ENCODE results near the gene LARP4. TPM values are rescaled to one million over a fixed set of nuclear protein-coding genes. Genes with fewer than 3 reads are reported as not detected.
"Not testable (repeated sequence)": the region's sequence is repeated elsewhere in the genome, so short reads cannot be mapped to it uniquely, and the experiment has no call there.

The LARP4 gene
- polyA plus RNA-seq, 6 donors from 2014 or later, result 16.1 to 32.6 (median 20.3) TPM

- Mint-ChIP-seq H3K27ac (peak overlapping the region in 5 of 6 donors; percentile 7 to 93 (median 92)), H3K4me1 (peaks cover 47 to 74% (median 62%) of the 10 kb centered on the region in 3 donors), H3K4me3 (peak overlapping the region in 7 of 8 donors; percentile 54 to 99 (median 95)), H3K36me3 (no peaks in the 10 kb centered on the region), H3K9me3 (no peaks in the 10 kb centered on the region), H3K27me3 (no peaks in the 10 kb centered on the region)
- DNase-seq (no peak), ATAC-seq (ENCODE audit: low read depth in 2 of 2) (no peak)
Observed at GRCh38 chr12:50508414-50508813, 107.7 kb downstream of the LARP4 start.

- H3K36me3 Mint-ChIP-seq, result peaks cover 0 to 1% of the 10 kb centered on the region in 2 donors
- H3K27me3 Mint-ChIP-seq, result no peaks in the 10 kb centered on the region
- H3K4me1 Mint-ChIP-seq, result peaks cover 49 to 81% (median 63%) of the 10 kb centered on the region in 3 donors
- DNase-seq, result no peak
- peak overlapping the region; percentile 54 to 99 (median 84) for H3K4me3 Mint-ChIP-seq
- peak overlapping the region; percentile 63 to 93 (median 84) for H3K27ac Mint-ChIP-seq
- peak; percentile 16 to 27 for ATAC-seq (ENCODE audit: low read depth in 2 of 2)
- H3K9me3 Mint-ChIP-seq, result no peaks in the 10 kb centered on the region
Observed at GRCh38 chr12:50508970-50509663, 108.4 kb downstream of the LARP4 start.

GRCh38 chr12:50514526-50515276 lies 114.0 kb downstream of the LARP4 start:
- peaks cover 0 to 7% (median 0%) of the 10 kb centered on the region in 7 donors for H3K9me3 Mint-ChIP-seq
- peaks cover 0 to 8% of the 10 kb centered on the region in 2 donors for H3K36me3 Mint-ChIP-seq
- H3K27ac Mint-ChIP-seq, result peak overlapping the region in 5 of 6 donors; percentile 37 to 97 (median 91)
- H3K27me3 Mint-ChIP-seq, result no peaks in the 10 kb centered on the region
- H3K4me3 Mint-ChIP-seq, result peak overlapping the region in 7 of 8 donors; percentile 50 to 93 (median 89)
- peak; percentile 56 for DNase-seq
- peaks cover 44 to 61% (median 56%) of the 10 kb centered on the region in 3 donors for H3K4me1 Mint-ChIP-seq
- peak; percentile 40 to 51 for ATAC-seq (ENCODE audit: low read depth in 2 of 2)

GRCh38 chr12:50515587-50515986 lies 114.9 kb downstream of the LARP4 start:
- Mint-ChIP-seq H3K4me1 (peaks cover 45 to 57% (median 53%) of the 10 kb centered on the region in 3 donors), H3K27ac (peak overlapping the region in 5 of 6 donors; percentile 1 to 96 (median 90)), H3K27me3 (no peaks in the 10 kb centered on the region), H3K9me3 (peaks cover 0 to 7% (median 2%) of the 10 kb centered on the region in 7 donors), H3K4me3 (peak overlapping the region in 7 of 8 donors; percentile 50 to 93 (median 87)), H3K36me3 (peaks cover 0 to 8% of the 10 kb centered on the region in 2 donors)
- ATAC-seq (ENCODE audit: low read depth in 2 of 2), result no peak
- DNase-seq, result no peak

- DNase-seq (peak; percentile 84), ATAC-seq (ENCODE audit: low read depth in 2 of 2) (peak; percentile 81)
- Mint-ChIP-seq H3K4me3 (no peak overlapping the region), H3K27ac (no peak overlapping the region), H3K9me3 (peaks cover 0 to 7% (median 3%) of the 10 kb centered on the region in 7 donors), H3K4me1 (peaks cover 46 to 59% (median 53%) of the 10 kb centered on the region in 3 donors), H3K36me3 (peaks cover 4 to 8% of the 10 kb centered on the region in 2 donors), H3K27me3 (no peaks in the 10 kb centered on the region)
Observed at GRCh38 chr12:50517421-50518048, 116.8 kb downstream of the LARP4 start.

GRCh38 chr12:50518090-50518489 lies 117.4 kb downstream of the LARP4 start:
- Mint-ChIP-seq H3K36me3 (peaks cover 7 to 8% of the 10 kb centered on the region in 2 donors), H3K27ac (no peak overlapping the region), H3K4me3 (peak overlapping the region in 1 of 8 donors; percentile 82), H3K9me3 (peaks cover 0 to 7% (median 5%) of the 10 kb centered on the region in 7 donors), H3K4me1 (peaks cover 42 to 56% (median 52%) of the 10 kb centered on the region in 3 donors), H3K27me3 (no peaks in the 10 kb centered on the region)
- DNase-seq, result no peak
- ATAC-seq (ENCODE audit: low read depth in 2 of 2), result no peak

GRCh38 chr12:50519353-50519752 lies 118.7 kb downstream of the LARP4 start:
- DNase-seq (no peak), ATAC-seq (ENCODE audit: low read depth in 2 of 2) (no peak)
- Mint-ChIP-seq H3K36me3 (peaks cover 7 to 9% of the 10 kb centered on the region in 2 donors), H3K4me3 (peak overlapping the region in 5 of 8 donors; percentile 25 to 89 (median 62)), H3K4me1 (peaks cover 34 to 58% (median 49%) of the 10 kb centered on the region in 3 donors), H3K27ac (peak overlapping the region in 3 of 6 donors; percentile 36 to 96 (median 47)), H3K27me3 (no peaks in the 10 kb centered on the region), H3K9me3 (peaks cover 0 to 6% (median 3%) of the 10 kb centered on the region in 7 donors)

GRCh38 chr12:50520416-50521207 lies 119.9 kb downstream of the LARP4 start:
- Mint-ChIP-seq H3K4me1 (peaks cover 30 to 55% (median 46%) of the 10 kb centered on the region in 3 donors), H3K4me3 (peak overlapping the region; percentile 66 to 91 (median 83)), H3K27me3 (no peaks in the 10 kb centered on the region), H3K27ac (peak overlapping the region in 5 of 6 donors; percentile 67 to 96 (median 90)), H3K9me3 (peaks cover 0 to 6% (median 2%) of the 10 kb centered on the region in 7 donors), H3K36me3 (peaks cover 8 to 11% of the 10 kb centered on the region in 2 donors)
- ATAC-seq (ENCODE audit: low read depth in 2 of 2) (peak; percentile 12 to 23), DNase-seq (peak; percentile 48)

GRCh38 chr12:50521781-50522180 lies 121.1 kb downstream of the LARP4 start:
- peaks cover 34 to 57% (median 48%) of the 10 kb centered on the region in 3 donors for H3K4me1 Mint-ChIP-seq
- H3K36me3 Mint-ChIP-seq, result peaks cover 16 to 19% of the 10 kb centered on the region in 2 donors
- H3K4me3 Mint-ChIP-seq; DNase-seq; ATAC-seq (ENCODE audit: low read depth in 2 of 2); H3K27me3 Mint-ChIP-seq; H3K9me3 Mint-ChIP-seq: not testable (repeated sequence)
- H3K27ac Mint-ChIP-seq, result peak overlapping the region in 2 of 6 donors; percentile 83 to 96

- ATAC-seq (ENCODE audit: low read depth in 2 of 2), result no peak
- Mint-ChIP-seq H3K27me3 (no peaks in the 10 kb centered on the region), H3K36me3 (peaks cover 16 to 19% of the 10 kb centered on the region in 2 donors)
Observed at GRCh38 chr12:50523772-50524171, 123.1 kb downstream of the LARP4 start.

GRCh38 chr12:50524621-50525020 lies 123.9 kb downstream of the LARP4 start:
- ATAC-seq (ENCODE audit: low read depth in 2 of 2), result no peak
- Mint-ChIP-seq H3K4me1 (peaks cover 38 to 60% (median 51%) of the 10 kb centered on the region in 3 donors), H3K27me3 (no peaks in the 10 kb centered on the region), H3K4me3 (peak overlapping the region in 3 of 8 donors; percentile 3 to 68 (median 61)), H3K27ac (peak overlapping the region in 5 of 6 donors; percentile 16 to 76 (median 47)), H3K36me3 (peaks cover 16 to 19% of the 10 kb centered on the region in 2 donors), H3K9me3 (peaks cover 0 to 6% (median 2%) of the 10 kb centered on the region in 7 donors)
- no peak for DNase-seq

More at GRCh38 chr12:50523772-50524171, 123.1 kb downstream of the LARP4 start:
- H3K4me1 Mint-ChIP-seq, result peaks cover 38 to 59% (median 49%) of the 10 kb centered on the region in 3 donors
- peaks cover 0 to 6% (median 2%) of the 10 kb centered on the region in 7 donors for H3K9me3 Mint-ChIP-seq
- H3K27ac Mint-ChIP-seq, result peak overlapping the region in 3 of 6 donors; percentile 16 to 76 (median 42)
- H3K4me3 Mint-ChIP-seq, result no peak overlapping the region
- no peak for DNase-seq

- Mint-ChIP-seq H3K4me1 (peaks cover 38 to 54% (median 48%) of the 10 kb centered on the region in 3 donors), H3K27me3 (no peaks in the 10 kb centered on the region), H3K9me3 (peaks cover 0 to 5% (median 2%) of the 10 kb centered on the region in 7 donors), H3K4me3 (peak overlapping the region in 4 of 8 donors; percentile 17 to 54 (median 34)), H3K36me3 (peaks cover 16 to 19% of the 10 kb centered on the region in 2 donors), H3K27ac (peak overlapping the region in 3 of 6 donors; percentile 57 to 90 (median 78))
- ATAC-seq (ENCODE audit: low read depth in 2 of 2) (no peak), DNase-seq (no peak)
Observed at GRCh38 chr12:50525422-50525821, 124.7 kb downstream of the LARP4 start.
